GM12864 (cell line): ENCODE measurements around the gene SPPL3.

ENCODE experiments used
- DNase-seq: peaks from one replicate; pipeline ENCODE4 v3.0.0-alpha.2; 2011; ENCODE audit warnings: low read depth
- H3K4me3 ChIP-seq: 2 replicates; pipeline ENCODE4 v1.5.1; 2011; ENCODE audit warnings: mild to moderate bottlenecking, low read depth, low read length, control low read depth
- CTCF ChIP-seq: IDR thresholded peaks from 2 replicates; pipeline ENCODE4 v1.5.1; 2011; ENCODE audit warnings: low read depth, mild to moderate bottlenecking, moderate library complexity, low read length, control low read depth, inconsistent platforms; ENCODE audit errors: missing control alignments

SPPL3 gene

DNA sequence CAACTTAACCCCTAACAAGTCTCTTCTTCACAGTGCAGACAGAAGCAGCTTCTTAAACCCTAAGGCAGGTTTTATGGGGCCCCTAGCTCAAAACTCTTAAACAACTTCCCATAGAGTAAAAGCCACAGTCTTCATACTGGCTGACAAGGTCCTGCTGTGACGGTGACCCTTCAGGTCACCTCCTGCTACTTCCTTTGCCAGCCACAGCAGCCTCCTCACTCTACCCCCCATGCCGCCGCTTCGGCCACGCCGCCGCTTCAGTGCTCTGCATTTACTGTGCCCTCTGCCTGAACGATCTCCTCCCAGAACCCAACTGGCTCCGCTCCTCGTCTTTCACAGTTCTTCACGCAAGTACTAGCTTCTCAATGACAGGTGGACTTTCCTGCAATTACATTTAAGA lies 133.1 kb downstream of the SPPL3 start:
- no peak for TF ChIP-seq CTCF
- no peak for DNase-seq

GRCh38 chr12:120767071-120768024 lies 136.8 kb downstream of the SPPL3 start:
- no peak for DNase-seq
- no peak for TF ChIP-seq CTCF
- H3K4me3 ChIP-seq, result no peak overlapping the region

More for the DNA sequence above, 133.1 kb downstream of the SPPL3 start:
- H3K4me3 ChIP-seq, result no peak overlapping the region

DNA sequence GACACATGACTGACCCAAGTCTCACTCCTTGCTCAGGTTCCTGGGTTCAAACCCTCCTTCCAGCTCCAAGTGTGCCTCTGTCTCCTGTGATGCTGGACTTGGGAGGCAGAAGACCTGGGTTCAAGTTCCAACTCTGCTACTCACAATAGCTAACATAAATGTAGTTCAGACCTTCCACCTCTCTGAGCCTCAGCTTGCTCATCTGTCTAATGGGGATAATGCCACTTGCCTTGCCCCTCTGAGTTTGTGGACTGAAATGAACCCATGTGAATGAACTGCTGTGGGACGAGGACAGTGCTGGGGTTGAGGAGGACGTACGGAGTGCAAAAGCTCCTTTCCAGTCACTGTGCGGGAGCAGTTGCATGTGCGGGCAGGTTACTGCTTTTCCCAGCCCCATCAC lies 137.6 kb downstream of the SPPL3 start:
- H3K4me3 ChIP-seq, result no peak overlapping the region
- no peak for TF ChIP-seq CTCF
- no peak for DNase-seq

DNA sequence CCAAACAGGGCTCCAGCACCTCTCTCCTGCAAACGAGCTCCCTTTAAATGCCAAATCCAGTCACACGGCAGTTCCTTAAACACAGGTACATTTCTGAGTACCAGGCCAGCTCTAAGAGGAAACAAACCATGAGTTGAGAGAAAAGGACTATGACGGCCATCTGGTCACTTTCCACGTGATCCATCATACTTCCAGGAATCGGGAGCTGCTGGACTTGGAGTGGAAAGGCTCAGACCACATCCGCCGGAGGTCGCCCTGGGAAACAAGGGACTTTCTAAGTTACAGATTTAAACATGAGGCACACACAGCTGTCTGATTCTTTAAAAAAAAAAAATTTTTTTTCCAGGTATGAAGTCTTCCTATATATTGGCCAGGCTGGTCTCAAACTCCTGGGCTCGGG lies 139.3 kb downstream of the SPPL3 start:
- no peak for TF ChIP-seq CTCF

DNA sequence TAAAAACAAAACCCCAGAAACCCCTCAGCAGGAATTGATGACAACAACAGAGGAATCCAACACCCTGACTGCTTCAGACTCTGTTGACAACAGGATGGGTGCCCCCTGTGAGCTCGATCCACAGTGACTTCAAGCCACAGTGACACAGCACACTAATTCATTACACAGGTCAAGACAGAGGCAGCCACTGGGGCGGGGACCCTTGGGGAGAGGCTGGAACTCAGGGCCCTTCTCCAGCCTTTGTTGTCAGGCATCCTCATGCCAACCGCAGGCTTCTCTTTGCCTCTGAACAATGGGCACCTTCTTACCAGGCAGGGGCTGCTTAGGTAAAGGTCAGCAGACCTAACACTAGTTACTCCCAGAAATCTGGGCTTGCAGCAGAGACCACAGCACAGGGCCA lies 140.9 kb downstream of the SPPL3 start:
- no peak overlapping the region for H3K4me3 ChIP-seq
- DNase-seq, result no peak
- no peak for TF ChIP-seq CTCF

More for the DNA sequence above, 139.3 kb downstream of the SPPL3 start:
- no peak for DNase-seq
- H3K4me3 ChIP-seq, result no peak overlapping the region

DNA sequence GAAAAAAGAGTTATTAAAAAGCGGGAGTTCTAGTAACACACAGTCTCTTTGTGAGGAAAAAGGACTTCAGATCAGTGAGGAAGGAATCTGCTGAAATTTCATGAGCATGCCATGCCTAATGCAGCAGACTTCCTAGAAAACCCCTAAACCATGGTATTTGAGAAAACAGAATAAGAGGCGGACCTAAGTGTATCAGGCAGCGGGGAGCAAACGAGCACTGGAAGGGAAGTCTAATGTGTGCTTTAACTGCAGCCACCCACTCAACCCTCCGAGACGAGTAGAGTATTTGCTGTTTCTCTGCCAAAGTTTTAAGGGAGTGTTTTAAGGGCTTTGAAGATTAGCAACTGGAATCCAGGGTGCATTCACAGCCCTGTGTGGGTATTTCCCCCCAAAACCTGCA lies 142.1 kb downstream of the SPPL3 start:
- no peak for DNase-seq
- no peak for TF ChIP-seq CTCF
- H3K4me3 ChIP-seq, result no peak overlapping the region

GRCh38 chr12:120761519-120761934 lies 142.6 kb downstream of the SPPL3 start:
- TF ChIP-seq CTCF, result no peak
- DNase-seq, result no peak
- no peak overlapping the region for H3K4me3 ChIP-seq
